IMR-90 (cell line): ENCODE data around the gene PLCB4. TPM values are rescaled to one million over a fixed set of nuclear protein-coding genes. Genes with fewer than 3 reads are reported as not detected.
A peak's percentile ranks its signal among the peaks of the same experiment; 100 is the strongest.

Source experiments
- ATAC-seq: fragments of 200-7000 bp; cut with Tn5 transposase; 2 replicates; pipeline ENCODE4 v1.9.1; 2020; ENCODE audit warnings: low read depth, mild to moderate bottlenecking, moderate library complexity
- BruUV-seq: library from RNA; stranded (reverse); fragments of 400-500 nt; replicated peaks from 2 replicates; lab custom pipeline; 2021; lab: Mats Ljungman, UMichigan
- CTCF ChIA-PET: fragments of 300-600 bp; formaldehyde crosslinking; extraction: SDS; loops from one replicate; lab custom pipeline; 2021; ENCODE audit warnings: antibody characterized with exemption; lab: Yijun Ruan, JAX
- POLR2A ChIA-PET: fragments of 300-600 bp; sonication (Branson Sonifier 250); formaldehyde crosslinking; loops from one replicate; lab custom pipeline; 2022; ENCODE audit warnings: antibody characterized with exemption; ENCODE audit not compliant: unreplicated experiment; lab: Charles Lee
- DNase-seq: peaks from one replicate; pipeline ENCODE4 v3.0.0; 2013
- H2AFZ ChIP-seq: replicated peaks from 2 replicates; pipeline ENCODE3; 2013; ENCODE audit warnings: low read length, mild to moderate bottlenecking; ENCODE audit not compliant: poor library complexity
- H2AK5ac ChIP-seq: 2 replicates; pipeline ENCODE4 v1.6.1; 2013; ENCODE audit warnings: low read depth, low read length, inconsistent platforms
- H2AK9ac ChIP-seq: replicated peaks from 2 replicates; pipeline ENCODE3; 2013; ENCODE audit warnings: mild to moderate bottlenecking, low read depth, low read length, moderate library complexity; ENCODE audit not compliant: poor library complexity
- H2BK120ac ChIP-seq: 2 replicates; pipeline ENCODE4 v1.6.1; 2013; ENCODE audit warnings: low read depth, low read length, inconsistent platforms
- H2BK15ac ChIP-seq: 3 replicates; pipeline ENCODE4 v1.6.1; 2013; ENCODE audit warnings: low read depth, low read length, inconsistent platforms
- H2BK20ac ChIP-seq: 2 replicates; pipeline ENCODE4 v1.6.1; 2013; ENCODE audit warnings: low read depth, mild to moderate bottlenecking, inconsistent platforms, low read length, moderate library complexity
- H2BK5ac ChIP-seq: 2 replicates; pipeline ENCODE4 v1.6.1; 2013; ENCODE audit warnings: mild to moderate bottlenecking, low read depth, low read length, inconsistent platforms; ENCODE audit not compliant: poor library complexity, severe bottlenecking
- H3K14ac ChIP-seq: replicated peaks from 2 replicates; pipeline ENCODE4 v1.6.1; 2013; ENCODE audit warnings: low read depth, low read length, inconsistent platforms
- H3K18ac ChIP-seq: 2 replicates; pipeline ENCODE4 v1.6.1; 2013; ENCODE audit warnings: low read depth, low read length, control low read depth
- H3K23ac ChIP-seq: 2 replicates; pipeline ENCODE4 v1.6.1; 2013; ENCODE audit warnings: low read depth, low read length, inconsistent platforms
- H3K27ac ChIP-seq: 2 replicates; pipeline ENCODE4 v1.5.1; 2013; ENCODE audit warnings: mild to moderate bottlenecking, control low read depth, low read length; ENCODE audit not compliant: insufficient read depth
- H3K27me3 ChIP-seq: 2 replicates; pipeline ENCODE4 v1.6.1; 2013; ENCODE audit warnings: low read length; ENCODE audit not compliant: control insufficient read depth, insufficient read depth
- H3K36me3 ChIP-seq: 2 replicates; pipeline ENCODE4 v1.6.1; 2013; ENCODE audit warnings: low read length, mixed read lengths; ENCODE audit not compliant: control insufficient read depth, insufficient read depth
- H3K4ac ChIP-seq: 2 replicates; pipeline ENCODE4 v1.6.1; 2013; ENCODE audit warnings: low read depth, low read length, inconsistent platforms
- H3K4me1 ChIP-seq: 2 replicates; pipeline ENCODE4 v1.6.1; 2013; ENCODE audit warnings: low read length, mixed read lengths; ENCODE audit not compliant: control insufficient read depth, insufficient read depth
- H3K4me2 ChIP-seq: 2 replicates; pipeline ENCODE4 v1.6.1; 2013; ENCODE audit warnings: low read depth, mild to moderate bottlenecking, control low read depth, low read length, moderate library complexity
- H3K4me3 ChIP-seq: 2 replicates; pipeline ENCODE4 v1.5.1; 2013; ENCODE audit warnings: low read depth, mild to moderate bottlenecking, control low read depth, low read length, moderate library complexity; ENCODE audit not compliant: insufficient read depth
- H3K56ac ChIP-seq: 2 replicates; pipeline ENCODE4 v1.6.1; 2013; ENCODE audit warnings: low read length, inconsistent platforms; ENCODE audit not compliant: insufficient read depth; ENCODE audit errors: extremely low read depth
- H3K79me1 ChIP-seq, 2 experiments: 2 replicates each; pipeline ENCODE4 v1.6.1; 2013; ENCODE audit warnings: low read length in 2 of 2, inconsistent platforms in 1 of 2, low read depth in 1 of 2
- H3K9ac ChIP-seq: 2 replicates; pipeline ENCODE4 v1.6.1; 2013; ENCODE audit warnings: low read depth, low read length, control low read depth
- H3K9me1 ChIP-seq: 2 replicates; pipeline ENCODE4 v1.6.1; 2013; ENCODE audit warnings: low read length, inconsistent platforms; ENCODE audit not compliant: insufficient read depth
- H3K9me3 ChIP-seq: 2 replicates; pipeline ENCODE4 v1.6.1; 2013; ENCODE audit warnings: low read length; ENCODE audit not compliant: control insufficient read depth, insufficient read depth
- H4K20me1 ChIP-seq: 2 replicates; pipeline ENCODE4 v1.6.1; 2013; ENCODE audit warnings: low read length, inconsistent platforms; ENCODE audit not compliant: insufficient read depth
- H4K5ac ChIP-seq: 2 replicates; pipeline ENCODE4 v1.6.1; 2013; ENCODE audit warnings: mild to moderate bottlenecking, low read depth, low read length, control low read depth
- H4K8ac ChIP-seq, 2 experiments: 2 replicates each; pipeline ENCODE4 v1.6.1; 2013; ENCODE audit warnings: low read depth in 2 of 2, low read length in 2 of 2, control low read depth in 1 of 2, inconsistent platforms in 1 of 2
- H4K91ac ChIP-seq: 2 replicates; pipeline ENCODE4 v1.6.1; 2013; ENCODE audit warnings: low read depth, low read length, inconsistent platforms; ENCODE audit not compliant: insufficient read depth
- BHLHE40 ChIP-seq: fragments of 150-350 bp; IDR thresholded peaks from 2 replicates; pipeline ENCODE4 v1.6.1; 2016; ENCODE audit warnings: mild to moderate bottlenecking, low read depth, low read length
- CEBPB ChIP-seq: IDR thresholded peaks from 2 replicates; pipeline ENCODE4 v1.6.1; 2012; ENCODE audit warnings: low read depth, low read length, improper control_type of control experiment
- CHD1 ChIP-seq: IDR thresholded peaks from 2 replicates; pipeline ENCODE4 v1.6.1; 2012; ENCODE audit warnings: low read depth, low read length, improper control_type of control experiment
- CTCF ChIP-seq: conservative IDR thresholded peaks from 2 replicates; pipeline ENCODE4 v1.5.1; 2012; ENCODE audit warnings: mild to moderate bottlenecking, low read depth, low read length, improper control_type of control experiment
- ELK1 ChIP-seq: fragments of 150-350 bp; IDR thresholded peaks from 2 replicates; pipeline ENCODE4 v1.6.1; 2016; ENCODE audit warnings: low read depth, mild to moderate bottlenecking, low read length, moderate library complexity, borderline replicate concordance
- FOS ChIP-seq: fragments of 150-350 bp; IDR thresholded peaks from 2 replicates; pipeline ENCODE4 v1.6.1; 2016; ENCODE audit warnings: low read depth, low read length
- MAFK ChIP-seq: IDR thresholded peaks from 2 replicates; pipeline ENCODE4 v1.6.1; 2012; ENCODE audit warnings: low read depth, low read length, improper control_type of control experiment
- MAZ ChIP-seq: IDR thresholded peaks from 2 replicates; pipeline ENCODE4 v1.6.1; 2012; ENCODE audit warnings: low read depth, mild to moderate bottlenecking, low read length, improper control_type of control experiment, moderate library complexity, borderline replicate concordance
- MXI1 ChIP-seq: IDR thresholded peaks from 2 replicates; pipeline ENCODE4 v1.6.1; 2012; ENCODE audit warnings: low read depth, mild to moderate bottlenecking, low read length, moderate library complexity, borderline replicate concordance
- NFE2L2 ChIP-seq: fragments of 150-350 bp; IDR thresholded peaks from 2 replicates; pipeline ENCODE4 v1.6.1; 2016; ENCODE audit warnings: low read depth, mild to moderate bottlenecking, low read length
- POLR2A ChIP-seq: IDR thresholded peaks from 2 replicates; pipeline ENCODE4 v1.6.1; 2012; ENCODE audit warnings: mild to moderate bottlenecking, low read depth, low read length
- RAD21 ChIP-seq: IDR thresholded peaks from 2 replicates; pipeline ENCODE4 v1.6.1; 2012; ENCODE audit warnings: low read length, improper control_type of control experiment
- RCOR1 ChIP-seq: IDR thresholded peaks from 2 replicates; pipeline ENCODE4 v1.6.1; 2012; ENCODE audit warnings: mild to moderate bottlenecking, low read length, improper control_type of control experiment; ENCODE audit not compliant: insufficient replicate concordance
- RFX5 ChIP-seq: IDR thresholded peaks from 2 replicates; pipeline ENCODE4 v1.8.0; 2012; ENCODE audit warnings: low read depth, mild to moderate bottlenecking, low read length, moderate library complexity
- SMC3 ChIP-seq: fragments of 150-350 bp; IDR thresholded peaks from 2 replicates; pipeline ENCODE4 v1.6.1; 2016; ENCODE audit warnings: low read depth, mild to moderate bottlenecking, antibody characterized with exemption, low read length, moderate library complexity
- USF2 ChIP-seq: fragments of 150-350 bp; IDR thresholded peaks from 2 replicates; pipeline ENCODE4 v1.6.1; 2017; ENCODE audit warnings: mild to moderate bottlenecking, antibody characterized with exemption, low read length, low read depth
- WGBS, 2 experiments: methylation state at CpG; one replicate each; pipeline versions ENCODE4 v1.1.5 to v1.1.7; 2013; ENCODE audit warnings: missing lambda C conversion rate in 2 of 2; ENCODE audit not compliant: insufficient read length in 1 of 2; ENCODE audit errors: extremely low coverage in 2 of 2; 5-methylcytosine and 5-hydroxymethylcytosine counted together
- dilution Hi-C: fragments of 300-500 bp; cut with HindIII; formaldehyde crosslinking; loops from one replicate; pipeline ENCODE4 v1.14.3; 2018; ENCODE audit warnings: low sequenced_read_pairs; ENCODE audit not compliant: unreplicated experiment
- in situ Hi-C: fragments of 300-500 bp; cut with MboI; formaldehyde crosslinking; loops from 3 replicates; pipeline ENCODE4 v1.14.3; 2019; ENCODE audit warnings: low sequenced_read_pairs, inconsistent platforms, mixed read lengths
- intact Hi-C: fragments of 100-400 bp; cut with micrococcal nuclease; formaldehyde crosslinking; loops from 2 replicates; pipeline ENCODE4 v1.10.0; 2022
- polyA plus RNA-seq, 3 experiments: library from polyadenylated mRNA; depleted of rRNA; stranded (reverse); fragments of >200 nt; gene quantifications; 2 replicates each; pipeline ENCODE4 v1.2.3, GENCODE V29; 2012; ENCODE audit warnings: low replicate concordance in 1 of 3
- total RNA-seq: library from RNA; depleted of rRNA; stranded (reverse); fragments of >200 nt; gene quantifications from 2 replicates; pipeline ENCODE4 v1.2.3, GENCODE V29; 2012

PLCB4 gene
- total and polyA plus RNA-seq, 2 of the 4 experiments (the other 2 are of a cell fraction): 12.5 to 24.0 TPM

- Histone ChIP-seq H3K9ac (no peak overlapping the region), H3K9me3 (peaks cover 5% of the 10 kb centered on the region; the same call in 1 of the 2 replicates), H3K4me1 (no peaks in the 10 kb centered on the region), H3K27me3 (peaks cover 58% of the 10 kb centered on the region), H3K4ac (no peak overlapping the region), H2AFZ (peak overlapping the region; percentile 40), H4K5ac (no peak overlapping the region), H2BK120ac (no peak overlapping the region), H3K14ac (no peak overlapping the region), H3K23ac (no peak overlapping the region), H4K20me1 (no peaks in the 10 kb centered on the region; the same call in 1 of the 2 replicates), H4K8ac (no peak overlapping the region), H2AK5ac (no peak overlapping the region), H2BK20ac (no peak overlapping the region), H4K91ac (no peak overlapping the region), H2AK9ac (peak overlapping the region; percentile 43), H2BK15ac (no peak overlapping the region), H3K36me3 (no peaks in the 10 kb centered on the region), H3K56ac (no peak overlapping the region), H3K9me1 (no peaks in the 10 kb centered on the region), H3K4me2 (no peak overlapping the region; the same call in 1 of the 2 replicates), H3K27ac (no peak overlapping the region), H3K4me3 (no peak overlapping the region), H2BK5ac (no peak overlapping the region), H3K18ac (no peak overlapping the region), H3K79me1 (no peaks in the 10 kb centered on the region)
- POLR2A ChIA-PET: no interaction called here
- BruUV-seq: no TSS peak
- dilution Hi-C loops (no loop called here), intact Hi-C loops (no loop called here), in situ Hi-C loops (no loop called here)
- no peak for DNase-seq
- no peak for ATAC-seq
- CTCF ChIA-PET: no interaction called here
- TF ChIP-seq RCOR1 (no peak), SMC3 (no peak), MAZ (no peak), CTCF (no peak), MXI1 (no peak), CHD1 (no peak), USF2 (no peak), BHLHE40 (no peak), RFX5 (no peak), NFE2L2 (no peak), POLR2A (no peak), RAD21 (no peak), CEBPB (no peak), MAFK (no peak), ELK1 (no peak), FOS (no peak)
- 36% methylated on average over 8 of the region's 34 CpGs; no CpG with 5 or more reads in 1 of the 2 experiments for WGBS, 2 experiments
Measured at GRCh38 chr20:9506280-9506821, 437.5 kb downstream of the PLCB4 start.
